ENCODE measurements around the gene GDF10. TPM values are rescaled to one million over a fixed set of nuclear protein-coding genes. Genes with fewer than 3 reads are reported as not detected.

Gene GDF10
- total and polyA plus RNA-seq, 4 donors = 2.3 to 34.7 (median 16.6) TPM

DNA sequence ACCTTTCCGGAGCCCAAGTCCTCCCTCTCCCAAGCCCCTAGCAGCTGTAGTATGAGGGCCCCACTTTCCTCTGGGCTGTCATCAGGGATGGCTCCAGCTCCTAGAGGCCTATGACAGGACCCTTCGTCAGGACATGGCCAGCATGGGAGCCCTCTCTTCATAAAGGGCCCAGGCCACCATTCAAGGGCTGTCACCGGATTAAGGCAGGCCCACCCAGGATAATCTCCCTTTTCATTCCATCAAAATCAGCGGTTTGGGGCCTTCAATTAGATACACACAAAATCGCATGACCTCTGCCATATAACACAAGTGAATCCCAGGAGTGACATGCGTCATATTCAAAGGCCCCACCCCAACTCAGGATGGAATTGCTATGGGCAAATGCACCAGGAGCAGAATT lies 12.2 kb upstream of the GDF10 start:
- DNase-seq (no peak), ATAC-seq (ENCODE audit: insufficient read depth, low FRiP score) (no peak)
- H3K27me3 ChIP-seq (ENCODE audit: control insufficient read depth in 3 of 3, insufficient read depth in 3 of 3, low read length in 2 of 3) = no peaks in the 10 kb centered on the region
- TF ChIP-seq, protein P1, sequence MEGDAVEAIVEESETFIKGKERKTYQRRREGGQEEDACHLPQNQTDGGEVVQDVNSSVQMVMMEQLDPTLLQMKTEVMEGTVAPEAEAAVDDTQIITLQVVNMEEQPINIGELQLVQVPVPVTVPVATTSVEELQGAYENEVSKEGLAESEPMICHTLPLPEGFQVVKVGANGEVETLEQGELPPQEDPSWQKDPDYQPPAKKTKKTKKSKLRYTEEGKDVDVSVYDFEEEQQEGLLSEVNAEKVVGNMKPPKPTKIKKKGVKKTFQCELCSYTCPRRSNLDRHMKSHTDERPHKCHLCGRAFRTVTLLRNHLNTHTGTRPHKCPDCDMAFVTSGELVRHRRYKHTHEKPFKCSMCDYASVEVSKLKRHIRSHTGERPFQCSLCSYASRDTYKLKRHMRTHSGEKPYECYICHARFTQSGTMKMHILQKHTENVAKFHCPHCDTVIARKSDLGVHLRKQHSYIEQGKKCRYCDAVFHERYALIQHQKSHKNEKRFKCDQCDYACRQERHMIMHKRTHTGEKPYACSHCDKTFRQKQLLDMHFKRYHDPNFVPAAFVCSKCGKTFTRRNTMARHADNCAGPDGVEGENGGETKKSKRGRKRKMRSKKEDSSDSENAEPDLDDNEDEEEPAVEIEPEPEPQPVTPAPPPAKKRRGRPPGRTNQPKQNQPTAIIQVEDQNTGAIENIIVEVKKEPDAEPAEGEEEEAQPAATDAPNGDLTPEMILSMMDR (IDR thresholded peaks at IDR 0.05; ENCODE audit: control extremely low read depth, extremely low read depth) = no peak
- H3K36me3 ChIP-seq (ENCODE audit: control insufficient read depth in 4 of 4, insufficient read depth in 4 of 4, low read length in 4 of 4) = no peaks in the 10 kb centered on the region
- no peak overlapping the region for H3K4me3 ChIP-seq
- H3K9me3 ChIP-seq (ENCODE audit: control insufficient read depth in 4 of 4, insufficient read depth in 3 of 4, low read length in 3 of 4) = peaks cover 0 to 3% (median 0%) of the 10 kb centered on the region in 4 donors
- H3K4me1 ChIP-seq (ENCODE audit: control insufficient read depth in 5 of 5, insufficient read depth in 5 of 5, low read length in 5 of 5) = peaks cover 0 to 16% (median 3%) of the 10 kb centered on the region in 5 donors
- WGBS, 2 donors = 91 to 95% methylated on average over 6 of the region's 6 CpGs
- H3K9ac ChIP-seq (ENCODE audit: insufficient read depth in 1 of 2, low read length in 2 of 2) = no peak overlapping the region
- H3K27ac ChIP-seq (ENCODE audit: low read depth in 1 of 2, low read length in 1 of 2) = no peak overlapping the region

DNA sequence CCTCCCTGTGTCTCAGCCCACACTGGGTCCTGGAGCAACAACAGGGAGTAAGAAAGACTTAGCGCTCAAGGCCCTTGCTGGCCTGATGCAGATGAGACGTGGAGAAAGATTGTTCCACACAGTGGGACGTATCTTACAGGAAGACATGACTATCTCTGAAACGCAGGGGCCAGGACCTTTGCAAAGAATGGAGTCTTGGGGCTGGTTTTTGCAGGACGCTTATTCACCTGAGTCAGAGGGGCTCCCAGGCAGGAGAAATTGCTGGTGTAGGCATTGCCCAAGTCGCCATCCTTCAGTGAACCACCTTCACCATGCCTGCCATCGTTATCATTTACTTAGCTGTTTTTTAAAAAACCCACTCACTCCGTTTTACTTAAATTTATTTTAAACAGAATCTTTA lies 11.8 kb upstream of the GDF10 start:
- no peak for DNase-seq
- 87 to 92% methylated on average over 8 of the region's 8 CpGs for WGBS, 2 donors
- TF ChIP-seq, protein P1 (IDR thresholded peaks at IDR 0.05; ENCODE audit: control extremely low read depth, extremely low read depth) = no peak
- Histone ChIP-seq H3K27me3 (ENCODE audit: control insufficient read depth in 3 of 3, insufficient read depth in 3 of 3, low read length in 2 of 3) (no peaks in the 10 kb centered on the region), H3K27ac (ENCODE audit: low read depth in 1 of 2, low read length in 1 of 2) (no peak overlapping the region), H3K36me3 (ENCODE audit: control insufficient read depth in 4 of 4, insufficient read depth in 4 of 4, low read length in 4 of 4) (no peaks in the 10 kb centered on the region), H3K9ac (ENCODE audit: insufficient read depth in 1 of 2, low read length in 2 of 2) (no peak overlapping the region), H3K4me3 (no peak overlapping the region), H3K4me1 (ENCODE audit: control insufficient read depth in 5 of 5, insufficient read depth in 5 of 5, low read length in 5 of 5) (peaks cover 0 to 16% (median 3%) of the 10 kb centered on the region in 5 donors), H3K9me3 (ENCODE audit: control insufficient read depth in 4 of 4, insufficient read depth in 3 of 4, low read length in 3 of 4) (peaks cover 0 to 3% (median 0%) of the 10 kb centered on the region in 4 donors)
- no peak for ATAC-seq (ENCODE audit: insufficient read depth, low FRiP score)

- no peak for ATAC-seq (ENCODE audit: insufficient read depth, low FRiP score)
- Histone ChIP-seq H3K4me1 (ENCODE audit: control insufficient read depth in 5 of 5, insufficient read depth in 5 of 5, low read length in 5 of 5) (peaks cover 0 to 16% (median 3%) of the 10 kb centered on the region in 5 donors), H3K27ac (ENCODE audit: low read depth in 1 of 2, low read length in 1 of 2) (no peak overlapping the region), H3K36me3 (ENCODE audit: control insufficient read depth in 4 of 4, insufficient read depth in 4 of 4, low read length in 4 of 4) (no peaks in the 10 kb centered on the region), H3K9me3 (ENCODE audit: control insufficient read depth in 4 of 4, insufficient read depth in 3 of 4, low read length in 3 of 4) (peaks cover 0 to 3% (median 0%) of the 10 kb centered on the region in 4 donors), H3K27me3 (ENCODE audit: control insufficient read depth in 3 of 3, insufficient read depth in 3 of 3, low read length in 2 of 3) (no peaks in the 10 kb centered on the region), H3K4me3 (no peak overlapping the region), H3K9ac (ENCODE audit: insufficient read depth in 1 of 2, low read length in 2 of 2) (no peak overlapping the region)
- 66 to 70% methylated on average over 9 of the region's 9 CpGs for WGBS, 2 donors
- TF ChIP-seq, protein P1 (IDR thresholded peaks at IDR 0.05; ENCODE audit: control extremely low read depth, extremely low read depth) = no peak
- DNase-seq = no peak
These were observed 11.0 kb upstream of the GDF10 start for GRCh38 chr10:47288916-47289495.

- DNase-seq = no peak
- H3K4me3 ChIP-seq = no peak overlapping the region
- H3K27me3 ChIP-seq (ENCODE audit: control insufficient read depth in 3 of 3, insufficient read depth in 3 of 3, low read length in 2 of 3) = no peaks in the 10 kb centered on the region
- H3K27ac ChIP-seq (ENCODE audit: low read depth in 1 of 2, low read length in 1 of 2) = no peak overlapping the region
- H3K36me3 ChIP-seq (ENCODE audit: control insufficient read depth in 4 of 4, insufficient read depth in 4 of 4, low read length in 4 of 4) = no peaks in the 10 kb centered on the region
- H3K9ac ChIP-seq (ENCODE audit: insufficient read depth in 1 of 2, low read length in 2 of 2) = no peak overlapping the region
- H3K9me3 ChIP-seq (ENCODE audit: control insufficient read depth in 4 of 4, insufficient read depth in 3 of 4, low read length in 3 of 4) = peaks cover 0 to 3% (median 0%) of the 10 kb centered on the region in 4 donors
- peaks cover 0 to 19% (median 3%) of the 10 kb centered on the region in 5 donors for H3K4me1 ChIP-seq (ENCODE audit: control insufficient read depth in 5 of 5, insufficient read depth in 5 of 5, low read length in 5 of 5)
- ATAC-seq (ENCODE audit: insufficient read depth, low FRiP score) = no peak
- TF ChIP-seq, protein P1 (IDR thresholded peaks at IDR 0.05; ENCODE audit: control extremely low read depth, extremely low read depth) = no peak
- WGBS, 2 donors = 93 to 94% methylated on average over 6 of the region's 6 CpGs
These were observed 10.1 kb upstream of the GDF10 start for GRCh38 chr10:47289921-47290320.
